NCI-H510A (cell line): ENCODE measurements around the gene PUS1.
"Not testable (repeated sequence)": the region's sequence is repeated elsewhere in the genome, so short reads cannot be mapped to it uniquely, and the experiment has no call there.

Experiments used
- DNase-seq: peaks from one replicate; lab custom pipeline; 2025; lab: John Stamatoyannopoulos, UW

The PUS1 gene

DNA sequence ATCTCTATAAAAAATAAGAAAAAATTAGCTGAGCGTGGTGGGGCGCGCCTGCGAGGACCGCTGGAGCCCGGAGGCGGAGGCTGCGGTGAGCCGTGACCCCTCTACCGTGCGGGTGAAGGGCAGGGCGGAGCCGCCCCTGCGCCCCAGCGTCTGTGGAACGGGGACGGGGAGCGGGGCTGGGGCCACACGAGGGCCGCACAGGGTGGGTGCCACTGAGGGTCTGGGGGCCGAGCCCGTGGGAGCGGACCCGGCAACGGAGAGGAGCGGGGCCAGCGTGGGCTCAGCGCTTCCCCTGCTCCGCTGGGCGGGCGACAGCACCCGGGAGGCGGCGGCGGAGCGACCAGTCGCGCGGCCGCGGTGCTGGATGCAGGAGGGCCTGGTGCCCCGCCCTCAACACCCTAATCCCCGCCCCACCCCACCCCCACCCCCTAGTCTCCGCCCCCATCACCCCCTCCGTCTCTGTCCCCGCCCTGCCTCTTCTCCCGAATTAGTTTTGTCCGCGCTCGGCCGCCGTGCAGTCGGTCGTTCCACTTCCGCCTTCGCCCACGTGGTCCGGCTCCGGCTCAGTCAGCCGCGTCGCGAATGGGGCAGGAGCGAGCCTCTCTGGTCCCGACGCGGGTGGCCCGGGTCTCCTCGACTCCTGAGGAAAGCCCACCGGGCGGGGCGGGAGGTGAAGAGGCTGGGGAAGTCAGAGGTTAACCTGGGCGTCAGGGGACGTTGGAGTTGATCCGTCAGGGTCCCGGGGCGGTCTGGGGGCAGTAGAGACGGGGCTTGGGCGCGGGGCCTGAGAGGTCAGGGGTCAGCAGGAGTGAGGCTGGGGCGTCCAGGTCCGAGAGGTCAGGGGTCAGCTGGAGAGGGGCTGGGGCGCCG is at the start of gene PUS1:
Gene PUS1, plus strand, starts transcription at position 566 of the 870 bp plus-strand sequence. CDS start 447 bp downstream, outside the sequence.
- DNase-seq = peak; percentile 96

DNA sequence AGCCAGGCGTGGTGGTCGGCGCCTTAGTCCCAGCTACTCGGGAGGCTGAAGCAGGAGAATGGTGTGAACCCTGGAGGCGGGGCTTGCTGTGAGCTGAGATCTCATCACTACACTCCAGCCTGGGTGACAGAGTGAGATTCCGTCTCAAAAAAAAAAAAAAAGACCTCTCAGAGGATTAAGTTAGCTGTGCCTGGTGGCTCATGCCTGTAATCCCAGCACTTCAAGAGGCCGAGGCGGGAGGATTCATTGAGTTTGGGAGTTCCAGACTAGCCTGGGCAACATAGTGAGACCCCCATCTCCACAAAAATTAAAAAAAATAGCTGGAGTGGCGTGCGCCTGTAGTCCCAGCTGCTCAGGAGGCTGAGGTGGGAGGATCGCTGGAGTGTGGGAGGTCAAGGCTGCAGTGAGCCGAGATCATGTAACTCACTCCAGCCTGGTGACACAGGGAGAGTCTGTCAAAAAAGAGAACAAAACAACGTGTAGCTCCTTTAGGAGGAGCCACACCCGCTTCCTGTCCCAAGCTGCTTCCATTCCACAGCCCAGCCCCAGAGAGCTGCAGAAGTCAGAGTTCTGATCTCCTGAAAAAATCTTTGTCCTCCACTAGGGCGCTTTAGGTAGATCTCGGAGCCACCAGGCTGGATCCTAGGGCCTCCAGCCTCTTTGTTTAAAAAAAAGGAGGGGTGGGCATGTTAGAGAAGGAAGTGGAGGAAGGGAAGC is 46.1 kb upstream of the PUS1 start:
- no peak for DNase-seq

DNA sequence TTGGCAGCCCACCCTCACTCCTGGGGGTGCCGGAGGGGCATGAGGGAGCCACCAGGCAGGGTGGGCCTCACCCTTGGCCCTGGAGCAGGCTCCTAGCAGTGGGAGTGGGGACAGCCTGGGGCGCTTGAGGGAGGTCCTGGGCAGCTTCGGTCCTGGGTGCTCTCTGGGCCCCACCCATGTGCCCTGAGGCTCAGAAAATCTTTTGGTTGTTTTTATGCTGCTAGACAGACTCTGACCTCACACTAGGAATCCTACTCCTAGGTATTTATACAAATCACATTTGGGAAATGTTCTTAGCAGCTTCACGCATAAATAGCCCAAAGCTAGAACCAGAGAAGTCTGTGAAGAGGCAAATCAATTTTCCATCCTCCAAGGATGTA is 45.6 kb upstream of the PUS1 start:
- DNase-seq = no peak

DNA sequence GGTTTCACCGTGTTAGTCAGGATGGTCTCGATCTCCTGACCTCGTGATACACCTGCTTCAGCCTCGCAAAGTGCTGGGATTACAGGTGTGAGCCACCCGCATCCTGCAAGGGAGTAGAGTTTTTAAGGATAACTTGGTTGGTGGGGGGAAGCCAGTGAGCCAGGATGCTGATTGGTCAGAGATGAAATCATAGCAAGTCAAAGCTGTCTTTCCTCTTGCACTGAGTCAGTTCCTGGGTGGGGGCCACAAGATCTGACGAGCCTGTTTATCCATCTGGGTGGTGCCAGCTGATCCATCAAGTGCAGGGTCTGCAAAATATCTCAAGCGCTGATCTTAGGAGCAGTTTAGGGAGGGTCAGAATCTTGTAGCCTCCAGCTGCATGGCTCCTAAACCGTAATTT is 44.0 kb upstream of the PUS1 start:
- not testable (repeated sequence) for DNase-seq

DNA sequence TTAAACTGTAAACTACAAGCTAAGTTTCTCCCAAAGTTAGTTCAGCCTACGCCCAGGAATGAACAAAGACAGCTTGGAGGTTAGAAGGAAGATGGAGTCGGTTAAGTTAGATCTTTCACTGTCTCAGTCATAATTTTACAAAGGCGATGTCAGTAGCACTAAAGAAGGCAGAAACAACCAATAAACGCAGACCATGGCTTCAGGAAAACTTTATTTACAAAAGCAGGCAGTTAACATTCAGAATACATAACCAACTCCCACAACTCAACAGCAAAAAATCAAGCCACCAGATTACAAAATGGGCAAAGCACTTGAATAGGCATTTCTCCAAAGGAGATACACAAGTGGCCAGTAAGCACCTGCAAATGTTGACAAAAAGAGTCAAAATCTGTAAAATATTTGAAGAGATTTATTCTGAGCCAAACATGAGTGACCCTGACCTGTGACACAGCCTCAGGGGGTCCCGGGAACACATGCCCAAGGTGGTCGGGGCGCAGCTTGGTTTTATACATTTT is 43.5 kb upstream of the PUS1 start:
- DNase-seq = no peak

DNA sequence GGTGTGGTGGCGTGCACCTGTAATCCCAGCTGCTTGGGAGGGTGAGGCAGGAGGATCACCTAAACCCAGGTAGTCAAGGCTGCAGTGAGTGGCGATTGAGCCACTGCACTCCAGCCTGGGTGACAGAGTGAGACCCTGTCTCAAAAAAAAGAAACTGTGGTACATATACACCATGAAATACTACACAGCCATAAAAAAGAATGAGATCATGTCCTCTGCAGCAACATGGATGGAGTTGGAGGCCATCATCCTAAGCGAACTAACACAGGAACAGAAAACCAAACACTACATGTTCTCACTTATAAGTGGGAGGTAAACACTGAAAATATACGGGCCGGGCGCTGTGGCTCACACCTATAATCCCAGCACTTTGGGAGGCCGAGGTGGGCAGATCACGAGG is 37.4 kb upstream of the PUS1 start:
- not testable (repeated sequence) for DNase-seq

DNA sequence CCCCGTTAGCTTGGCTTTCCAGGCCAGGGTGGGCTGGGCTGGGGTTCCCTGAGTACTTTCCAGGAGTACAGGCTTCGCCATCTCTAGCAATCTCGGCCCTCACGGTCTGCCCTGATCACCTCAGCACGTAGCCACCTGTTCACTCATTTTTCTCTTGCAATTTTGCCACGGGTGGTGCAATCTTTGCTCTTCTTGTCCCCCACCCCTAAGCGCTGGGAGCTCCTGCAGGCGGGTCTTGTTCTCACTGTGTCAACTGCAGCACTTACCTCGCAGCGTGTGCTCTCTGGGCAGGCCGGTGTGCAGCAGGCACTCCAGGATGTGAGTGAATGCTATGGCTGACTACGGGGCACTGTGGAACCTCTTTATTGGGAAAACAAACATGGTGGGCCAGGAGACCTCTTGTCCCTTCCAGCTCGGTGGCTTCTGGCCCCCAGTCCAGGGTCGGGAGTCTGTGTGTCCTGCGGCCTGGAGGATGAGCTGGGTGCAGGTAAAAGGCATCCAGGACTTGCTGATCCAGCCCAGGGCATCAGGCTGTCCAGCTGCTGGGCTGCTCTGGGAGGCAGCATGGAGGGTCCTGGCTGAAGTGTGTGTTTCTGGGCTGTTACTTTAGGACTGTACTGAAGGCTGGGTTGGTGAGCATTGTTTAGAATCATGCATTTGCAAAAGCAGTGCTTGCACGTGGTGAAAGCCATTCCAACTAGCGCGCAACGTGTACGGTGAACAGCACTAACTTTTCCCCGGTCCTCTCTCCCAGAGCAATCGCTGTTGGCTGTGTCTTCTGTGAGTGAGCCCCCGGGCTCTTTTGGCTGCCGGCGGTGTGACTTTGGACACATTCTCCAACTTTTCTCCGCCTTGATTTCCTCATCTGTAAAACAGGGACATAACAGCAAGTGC is 36.1 kb upstream of the PUS1 start:
- DNase-seq = no peak

DNA sequence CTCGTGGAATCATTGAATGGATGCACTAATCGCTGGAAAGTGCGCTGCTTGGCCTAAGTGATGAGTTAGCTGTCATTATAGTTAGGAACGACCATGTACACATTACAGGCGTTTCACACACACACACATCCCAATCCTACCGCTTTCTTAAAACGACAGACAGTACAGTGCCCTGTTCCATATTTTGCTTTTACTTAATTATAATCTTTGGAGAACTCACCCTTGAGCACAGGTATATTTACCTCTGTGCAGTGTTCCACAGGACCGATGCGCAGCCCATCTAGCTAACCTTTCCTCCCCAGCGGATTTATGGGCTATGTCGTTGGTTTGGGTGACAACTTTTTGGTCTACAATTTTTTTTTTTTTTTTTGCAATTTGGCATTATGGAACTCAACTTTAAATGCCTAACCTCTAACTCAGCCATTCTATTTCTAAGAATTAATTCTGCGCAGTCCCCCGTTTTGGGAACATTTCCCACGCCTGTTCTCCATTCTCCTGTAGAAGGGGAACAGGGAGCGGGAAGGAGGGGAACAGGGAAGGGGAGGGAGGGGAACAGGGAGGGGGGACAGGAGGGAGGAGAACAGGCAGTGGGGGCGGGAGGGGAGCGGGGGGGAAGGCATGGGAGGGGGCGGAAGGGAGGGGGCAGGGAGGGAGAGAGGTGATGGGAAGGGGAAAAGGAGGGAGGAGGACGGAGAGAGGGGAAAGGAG is 35.3 kb upstream of the PUS1 start:
- no peak for DNase-seq

DNA sequence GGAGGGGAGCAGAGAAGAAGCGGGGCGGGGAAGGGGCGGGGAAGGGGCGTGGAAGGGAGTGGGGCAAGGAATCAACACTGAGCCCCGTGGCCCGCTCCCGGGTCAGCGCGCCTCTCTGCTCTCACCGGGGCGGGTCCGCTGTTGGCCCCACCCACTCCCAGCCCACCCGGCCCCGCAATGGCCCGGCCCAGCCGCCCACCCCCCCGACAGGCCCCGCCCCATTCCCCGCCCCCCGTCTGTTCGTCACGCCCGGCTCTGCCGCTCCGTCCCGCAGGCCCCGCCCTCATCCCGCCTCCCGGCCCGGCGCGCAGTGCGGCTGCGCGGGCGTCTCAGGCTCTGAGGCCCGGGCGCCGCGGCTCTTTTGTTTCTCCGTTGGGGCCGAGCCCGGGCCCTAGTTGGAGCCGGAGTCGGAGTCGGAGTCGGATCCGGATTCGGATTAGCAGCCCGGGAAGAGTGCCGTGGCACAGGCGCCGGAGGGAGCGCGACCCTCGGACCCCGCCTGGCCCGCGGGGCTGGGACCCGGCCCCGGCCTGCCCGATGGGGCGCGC is 34.7 kb upstream of the PUS1 start, which contains the start of gene ULK1:
Gene ULK1, plus strand, starts transcription at position 310 of the 548 bp plus-strand sequence. CDS start 380 bp downstream, outside the sequence.
- peak; percentile 89 for DNase-seq

DNA sequence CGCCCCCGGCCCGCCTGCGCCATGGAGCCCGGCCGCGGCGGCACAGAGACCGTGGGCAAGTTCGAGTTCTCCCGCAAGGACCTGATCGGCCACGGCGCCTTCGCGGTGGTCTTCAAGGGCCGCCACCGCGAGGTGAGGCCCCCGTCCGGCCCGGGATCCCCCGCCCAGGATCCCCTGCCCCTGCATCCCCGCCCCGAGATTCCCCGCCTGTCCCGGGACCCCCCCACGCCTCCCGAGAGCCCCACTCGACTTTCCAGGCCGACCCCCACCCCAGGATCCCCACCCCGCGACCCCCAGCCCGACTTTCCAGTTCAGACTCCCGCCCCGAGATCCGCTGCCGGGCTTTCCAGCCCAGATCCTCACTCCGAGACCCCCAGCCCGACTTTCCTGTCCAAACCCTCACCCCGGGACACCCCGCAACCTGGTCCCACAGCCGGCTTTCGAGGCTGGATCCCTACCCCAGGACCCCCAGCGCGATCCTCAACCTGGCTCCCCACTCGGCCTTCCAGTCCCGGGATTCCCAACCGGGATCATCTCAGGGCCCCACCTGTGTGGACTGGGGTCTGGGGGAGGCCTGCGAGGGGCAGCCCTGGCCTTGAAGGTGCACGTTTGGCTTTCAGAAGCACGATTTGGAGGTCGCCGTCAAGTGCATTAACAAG is 34.0 kb upstream of the PUS1 start:
- DNase-seq = no peak

DNA sequence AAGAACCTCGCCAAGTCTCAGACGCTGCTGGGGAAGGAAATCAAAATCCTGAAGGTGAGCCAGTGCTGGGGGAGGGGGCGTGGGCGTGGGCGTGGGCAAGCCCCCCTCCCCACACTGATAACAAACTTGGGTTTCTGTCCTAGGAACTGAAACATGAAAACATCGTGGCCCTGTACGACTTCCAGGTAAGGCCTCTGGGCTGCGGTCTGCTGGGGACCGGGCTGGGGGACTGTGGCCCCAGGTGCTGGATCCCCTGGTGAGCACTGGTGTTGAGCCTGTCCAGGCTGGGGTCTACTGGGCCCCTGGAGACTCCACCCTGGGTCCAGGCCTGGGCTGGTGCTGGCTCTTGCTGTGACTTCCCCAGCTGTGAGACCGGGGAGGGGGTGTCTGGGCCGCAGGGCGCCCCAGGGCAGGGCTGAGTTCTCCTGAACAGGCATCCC is 33.4 kb upstream of the PUS1 start:
- no peak for DNase-seq

DNA sequence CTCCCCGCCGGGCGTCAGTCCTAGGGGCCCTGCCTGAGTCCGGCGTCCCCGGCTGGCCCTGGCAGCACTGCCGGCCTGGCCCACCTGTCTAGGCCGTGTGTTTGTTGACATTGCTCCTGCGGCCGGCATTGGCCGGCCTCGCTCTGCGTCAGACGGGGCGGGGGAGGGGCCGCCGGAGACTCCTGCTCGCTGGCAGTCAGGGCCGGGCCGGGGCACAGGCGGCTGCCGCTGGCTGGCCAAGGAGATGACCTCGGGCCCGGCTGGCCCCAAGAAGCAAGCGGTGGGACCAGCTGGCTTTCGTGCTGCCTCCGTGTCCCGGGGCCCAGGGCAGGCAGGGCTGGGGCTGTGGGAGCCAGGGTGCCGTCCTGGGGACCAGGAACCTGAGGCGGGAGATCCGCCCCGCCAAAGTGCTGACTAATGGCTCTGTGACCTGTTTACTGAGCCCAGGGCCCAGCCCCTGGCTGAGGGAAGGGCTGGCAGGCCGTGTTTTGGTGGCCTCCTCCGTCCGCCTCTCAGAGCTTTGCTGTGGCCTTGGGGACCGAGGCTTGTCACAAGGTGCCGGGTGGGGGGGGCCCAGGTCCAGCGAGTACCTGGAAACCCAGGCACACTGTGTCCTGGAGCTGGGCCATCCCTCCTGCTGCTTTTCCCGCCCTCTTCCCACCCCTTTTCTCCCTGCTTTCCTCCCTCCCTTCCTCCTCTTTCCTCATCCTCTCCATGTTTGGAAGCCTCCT is 32.8 kb upstream of the PUS1 start:
- peak; percentile 91 for DNase-seq

DNA sequence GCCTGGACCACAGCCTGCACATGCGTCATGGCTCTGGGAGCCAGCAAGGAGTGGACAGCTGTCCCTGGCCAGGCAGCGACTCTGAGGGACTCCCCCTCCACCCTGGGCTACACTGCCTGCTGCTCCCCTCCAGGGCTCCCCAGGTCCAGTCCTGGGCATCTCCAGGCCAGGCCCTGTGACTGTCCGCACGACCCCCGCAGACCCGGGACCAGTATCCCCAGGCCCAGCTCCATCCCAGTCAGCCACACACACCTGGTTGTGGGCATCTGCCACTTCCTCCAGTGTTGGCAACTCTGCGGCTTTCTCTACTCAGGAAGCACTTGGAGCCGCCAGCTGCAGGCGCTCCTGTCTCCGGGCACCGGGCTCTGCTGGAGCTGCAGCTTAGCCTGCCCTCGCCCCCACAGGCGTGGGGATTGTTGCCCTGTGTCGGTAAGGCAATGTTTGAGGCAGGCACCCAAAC is 32.2 kb upstream of the PUS1 start:
- DNase-seq = no peak

DNA sequence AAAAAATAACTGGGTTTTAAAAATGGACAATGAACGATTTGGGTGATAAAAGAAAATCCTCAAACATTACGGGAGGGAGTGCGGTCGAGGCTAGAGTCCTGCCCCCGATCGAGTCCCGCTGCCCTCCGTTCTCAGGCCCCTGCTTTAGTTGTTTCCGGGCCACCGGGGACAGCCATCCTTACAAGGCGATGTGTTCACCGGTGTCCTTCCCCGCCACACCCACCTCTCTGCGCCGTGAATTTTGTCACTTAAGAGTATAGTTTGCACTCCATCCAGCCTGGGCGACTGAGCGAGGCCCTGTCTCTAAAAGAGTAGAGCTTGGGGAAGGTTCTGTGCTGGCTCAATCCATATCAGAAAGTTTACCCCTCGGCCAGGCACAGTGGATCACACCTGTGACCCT is 31.8 kb upstream of the PUS1 start:
- DNase-seq = no peak

DNA sequence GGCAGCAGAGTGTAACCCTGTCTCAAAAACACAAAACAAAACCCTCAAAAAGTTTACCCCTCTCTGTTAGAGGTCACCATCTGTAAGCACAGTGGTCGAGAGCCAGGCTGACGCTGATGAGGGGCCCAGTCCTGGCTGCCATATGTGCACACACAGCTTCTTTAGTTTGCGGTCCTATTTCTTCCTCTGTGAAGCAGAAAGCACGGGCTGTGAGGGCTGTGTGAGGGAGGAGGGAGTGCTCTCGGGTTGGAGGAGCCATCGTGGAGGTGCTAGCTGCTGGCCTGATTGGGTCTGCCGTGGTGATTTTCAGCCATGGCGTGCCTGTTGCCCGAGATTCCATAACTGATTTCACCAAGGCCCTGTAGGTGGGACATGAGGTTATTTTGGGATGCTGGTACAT is 31.2 kb upstream of the PUS1 start:
- no peak for DNase-seq

DNA sequence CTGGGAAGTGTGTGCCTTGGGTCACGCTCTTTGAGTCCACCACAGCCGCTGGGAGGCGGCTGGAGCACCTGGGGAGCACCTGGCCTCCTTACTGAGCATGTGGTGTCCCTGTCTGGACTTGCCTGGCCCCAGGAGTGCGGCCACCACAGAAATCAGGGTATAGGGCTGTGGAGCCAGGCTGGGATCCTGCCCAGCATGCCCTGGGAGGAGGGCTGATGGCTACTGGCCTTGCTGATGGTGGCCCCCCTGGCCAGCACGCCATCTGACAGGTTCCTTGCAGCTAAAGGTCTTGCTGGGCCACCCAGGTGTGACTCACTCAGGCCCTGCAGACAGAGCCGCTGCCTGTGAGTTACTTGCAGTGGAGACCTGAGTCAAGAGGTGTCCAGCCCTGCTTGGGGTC is 28.7 kb upstream of the PUS1 start:
- DNase-seq = peak; percentile 33

DNA sequence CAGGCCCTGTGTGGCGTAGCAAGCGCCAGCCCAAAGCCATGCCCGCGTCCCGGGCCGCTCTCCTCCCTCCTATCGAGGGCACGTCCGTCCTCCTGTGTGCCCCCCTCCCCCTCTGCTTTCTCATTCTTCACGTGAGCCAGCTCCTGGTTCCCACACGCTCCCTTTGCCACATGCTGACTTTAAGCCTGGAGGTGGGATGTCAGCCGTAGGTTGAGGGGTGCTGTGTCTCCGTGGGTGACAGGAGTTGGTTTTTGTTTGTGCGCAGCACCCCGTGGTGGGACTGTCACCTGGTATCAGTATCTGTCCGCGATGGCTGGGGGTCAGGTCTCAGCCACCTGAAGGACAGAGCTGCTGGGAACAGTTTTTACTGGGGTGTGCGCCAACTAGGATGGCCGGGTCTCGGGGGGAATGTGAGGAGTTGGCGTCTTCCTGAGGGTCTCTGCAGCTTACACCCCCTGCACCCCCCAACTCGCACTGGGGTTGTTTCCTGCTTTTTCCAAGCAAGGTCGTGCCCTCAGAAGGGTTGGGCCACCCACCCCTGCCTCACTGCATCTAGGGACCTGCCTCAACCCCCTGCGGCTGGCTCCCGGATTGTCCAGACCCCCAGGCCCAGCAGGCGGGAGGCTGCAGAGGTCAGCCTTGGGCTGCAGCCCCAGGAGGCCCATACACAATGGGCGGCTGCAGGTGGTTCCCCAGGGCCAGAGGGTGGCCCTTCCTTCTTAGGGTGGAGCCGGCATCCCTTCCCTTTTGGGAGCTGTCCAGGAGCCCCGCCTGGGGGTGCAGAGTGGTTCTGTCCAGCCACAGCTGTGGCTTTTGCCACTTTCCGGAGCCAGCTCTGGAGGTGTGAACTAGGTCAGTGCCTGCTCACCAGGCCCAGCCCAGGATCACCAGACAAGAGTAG is 27.4 kb upstream of the PUS1 start:
- DNase-seq = no peak
